SH-SY5Y (cell line): ENCODE data around the gene SCYGR2.

Experiments
- GATA2 ChIP-seq: IDR thresholded peaks from 2 replicates; pipeline ENCODE4 v1.6.1; 2011; ENCODE audit warnings: mild to moderate bottlenecking, low read depth, low read length
- GATA3 ChIP-seq: IDR thresholded peaks from 2 replicates; pipeline ENCODE4 v1.6.1; 2011; ENCODE audit warnings: low read depth, mild to moderate bottlenecking, low read length, moderate library complexity

GRCh38 chr2:227625420-227625819 lies 26.7 kb downstream of the SCYGR2 start:
- TF ChIP-seq GATA3 (no peak), GATA2 (no peak)
